GM18873 (cell line): ENCODE measurements around the gene AGAP1.

Experiments
- ATAC-seq: cut with Tn5 transposase; IDR thresholded peaks from one replicate; pipeline ENCODE4 v1.9.1; 2021; ENCODE audit warnings: mild to moderate bottlenecking, moderate library complexity, moderate number of reproducible peaks; ENCODE audit not compliant: unreplicated experiment, low FRiP score

Gene AGAP1

GRCh38 chr2:236146436-236146835, 652.6 kb downstream of the AGAP1 start:
- ATAC-seq, result no peak

- ATAC-seq, result no peak
Observed at GRCh38 chr2:236155406-236155805, 661.6 kb downstream of the AGAP1 start.

GRCh38 chr2:236156095-236156859, 662.4 kb downstream of the AGAP1 start:
- no peak for ATAC-seq

- no peak for ATAC-seq
Observed at GRCh38 chr2:236156860-236157194, 663.0 kb downstream of the AGAP1 start.

- no peak for ATAC-seq
Observed at GRCh38 chr2:236157366-236157765, 663.5 kb downstream of the AGAP1 start.

- no peak for ATAC-seq
Observed at GRCh38 chr2:236157815-236158498, 664.1 kb downstream of the AGAP1 start.

- no peak for ATAC-seq
Observed at GRCh38 chr2:236158969-236159777, 665.3 kb downstream of the AGAP1 start.

GRCh38 chr2:236159778-236160170, 665.9 kb downstream of the AGAP1 start:
- no peak for ATAC-seq

- no peak for ATAC-seq
Observed at GRCh38 chr2:236160366-236161081, 666.7 kb downstream of the AGAP1 start.

- no peak for ATAC-seq
Observed at GRCh38 chr2:236161082-236161462, 667.2 kb downstream of the AGAP1 start.

GRCh38 chr2:236161531-236161930, 667.7 kb downstream of the AGAP1 start:
- no peak for ATAC-seq

GRCh38 chr2:236162031-236162845, 668.4 kb downstream of the AGAP1 start:
- no peak for ATAC-seq

- no peak for ATAC-seq
Observed at GRCh38 chr2:236162882-236163470, 669.1 kb downstream of the AGAP1 start.

GRCh38 chr2:236163471-236164200, 669.8 kb downstream of the AGAP1 start:
- ATAC-seq, result no peak

GRCh38 chr2:236164201-236164924, 670.5 kb downstream of the AGAP1 start:
- ATAC-seq, result no peak

GRCh38 chr2:236164925-236165841, 671.3 kb downstream of the AGAP1 start:
- no peak for ATAC-seq
